NCI-H2171 treated with DMSO at 0.1 percent for 48 hours (cell line): ENCODE results near the gene HTR1D.
"Not testable (repeated sequence)": the region's sequence is repeated elsewhere in the genome, so short reads cannot be mapped to it uniquely, and the experiment has no call there.

Source experiments
- DNase-seq: peaks from one replicate; lab custom pipeline; 2025; lab: John Stamatoyannopoulos, UW

HTR1D gene

DNA sequence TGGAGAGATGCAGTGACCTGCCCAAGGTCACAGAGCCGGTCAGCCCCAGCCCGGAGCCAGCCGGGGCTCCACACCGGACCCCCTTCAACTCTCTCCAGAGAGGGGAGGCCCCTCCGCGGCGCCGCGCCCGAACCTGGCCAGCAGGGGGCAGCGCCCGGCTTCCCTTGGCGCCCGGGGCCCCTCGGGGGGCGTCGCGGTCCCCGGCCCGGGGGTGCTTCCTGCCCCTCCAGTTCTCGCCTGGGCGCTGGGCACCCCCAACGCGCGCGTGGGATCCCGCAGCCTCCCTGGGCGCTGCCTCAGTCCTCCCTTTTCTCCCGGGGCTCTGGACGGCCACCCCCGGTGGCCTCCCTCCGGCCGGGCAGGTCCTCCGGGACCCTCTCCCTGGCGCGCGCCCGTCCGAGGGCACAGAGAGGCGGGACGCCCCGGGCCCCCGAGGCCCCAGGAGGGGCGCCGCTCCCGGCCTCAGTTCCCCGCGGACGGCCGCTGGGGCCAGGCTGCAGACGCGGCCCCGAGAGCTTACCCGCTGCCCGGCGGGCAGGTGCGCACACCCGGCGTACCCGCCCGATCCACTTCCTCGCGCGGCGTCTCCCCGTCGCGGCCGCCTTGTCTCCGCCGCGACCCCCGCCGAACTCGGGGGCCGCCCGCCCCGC is 406 bp downstream of the HTR1D start:
- no peak for DNase-seq

DNA sequence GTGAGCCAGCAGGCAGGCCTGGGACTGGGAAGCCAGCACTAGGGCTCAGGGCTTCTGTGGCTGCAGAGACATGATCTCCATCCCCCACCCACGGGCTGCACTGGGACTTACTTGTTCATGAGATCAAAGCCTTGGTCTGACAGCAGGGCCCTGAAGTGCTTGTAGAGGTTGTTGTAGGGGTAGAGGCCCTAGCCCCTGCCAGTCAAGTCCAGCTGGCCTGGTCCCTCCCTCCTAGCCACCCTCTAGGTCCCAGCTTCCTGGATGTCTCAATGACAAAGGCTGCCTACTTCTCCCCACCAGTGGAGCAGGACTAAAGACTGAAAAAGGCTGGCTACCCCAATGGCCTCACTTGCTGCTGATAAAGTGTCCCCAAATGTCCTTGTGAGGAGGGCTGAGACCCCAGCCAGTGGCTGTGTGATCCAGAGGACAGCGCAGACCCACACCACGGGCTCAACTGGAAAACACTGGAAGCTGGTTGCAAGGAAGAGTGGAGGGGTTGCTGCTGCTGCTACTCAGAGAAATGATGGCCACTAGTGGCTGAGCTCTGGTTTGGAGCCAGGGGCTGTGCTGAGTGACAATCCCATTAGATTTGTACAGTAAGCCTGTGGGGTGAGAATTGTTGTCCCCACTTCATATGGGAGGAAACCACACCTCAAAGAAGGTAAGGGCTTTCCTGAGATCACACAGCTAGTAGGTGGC is 1.4 kb downstream of the HTR1D start:
- DNase-seq = no peak

DNA sequence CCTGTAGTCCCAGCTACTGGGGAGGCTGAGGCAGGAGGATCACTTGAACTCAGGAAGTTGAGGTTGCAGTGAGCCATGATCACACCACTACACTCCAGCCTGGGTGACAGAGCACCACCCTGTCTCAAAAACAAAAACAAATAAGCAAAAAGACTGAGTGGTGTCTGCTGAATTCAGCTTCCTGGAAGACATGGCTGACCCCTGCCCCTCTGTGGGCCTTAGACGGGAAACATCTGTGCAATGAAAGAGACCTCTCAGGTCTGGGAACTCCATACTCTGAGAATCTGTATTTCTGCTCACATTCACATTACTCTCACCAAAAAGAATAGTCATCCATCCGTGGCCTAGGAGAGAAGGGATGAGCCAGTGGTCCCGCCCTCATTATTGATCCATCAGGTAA is 2.0 kb downstream of the HTR1D start:
- no peak for DNase-seq

DNA sequence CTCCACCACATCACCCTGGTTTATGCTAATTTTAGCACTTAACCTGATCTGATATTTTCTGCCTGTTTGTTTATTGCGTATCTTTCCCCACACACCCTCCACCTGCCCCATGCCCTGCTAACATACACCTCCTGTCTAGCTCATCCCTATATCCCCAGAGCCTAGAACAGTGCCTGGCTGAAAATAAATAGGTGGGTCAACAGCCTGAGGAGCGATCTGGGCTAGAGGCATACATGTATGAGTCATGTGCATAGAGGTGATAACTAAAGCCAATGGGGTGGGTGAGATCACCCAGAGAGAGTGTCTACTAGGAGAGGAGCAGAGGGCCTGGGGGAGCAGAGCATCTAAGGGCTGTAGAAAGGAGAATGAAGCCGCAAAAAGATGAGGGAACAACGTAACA is 2.7 kb downstream of the HTR1D start:
- DNase-seq = no peak

DNA sequence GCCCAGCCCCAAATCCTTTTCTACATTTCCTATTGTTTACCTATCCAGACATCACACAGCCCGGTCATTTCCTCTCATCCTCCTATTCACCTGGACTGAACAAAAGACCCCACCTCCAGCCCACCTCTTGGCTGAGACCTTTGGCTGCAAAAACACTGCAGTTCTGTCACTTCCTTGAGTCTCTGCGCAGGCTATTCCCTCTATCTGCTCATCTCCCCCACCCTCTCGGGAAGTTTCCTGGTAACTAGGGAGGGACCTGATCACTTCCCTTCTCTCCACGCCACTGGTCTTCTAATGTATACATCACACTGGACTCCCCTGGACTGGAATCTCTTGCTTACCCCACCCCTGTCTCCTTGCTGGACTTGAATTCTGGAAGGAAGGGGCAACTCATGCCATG is 5.3 kb downstream of the HTR1D start:
- no peak for DNase-seq

DNA sequence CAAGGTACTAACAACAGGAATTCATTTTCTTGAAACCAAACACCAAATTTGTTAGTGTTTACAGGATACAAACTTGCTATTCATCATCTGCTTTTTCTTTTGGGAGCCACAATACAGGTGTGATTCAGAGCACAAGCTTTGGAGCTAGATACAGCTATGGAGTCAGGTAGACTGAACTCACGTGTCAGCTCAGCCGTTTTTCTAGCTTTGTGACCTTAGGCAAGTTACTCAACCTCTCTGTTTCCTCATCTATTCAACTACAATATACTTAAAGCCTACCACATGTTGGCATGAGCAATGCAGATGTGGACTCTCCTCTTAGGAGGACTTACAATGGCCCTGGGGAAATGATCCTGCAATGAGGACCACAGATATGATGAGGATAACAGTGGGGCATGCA is 6.3 kb downstream of the HTR1D start:
- no peak for DNase-seq

DNA sequence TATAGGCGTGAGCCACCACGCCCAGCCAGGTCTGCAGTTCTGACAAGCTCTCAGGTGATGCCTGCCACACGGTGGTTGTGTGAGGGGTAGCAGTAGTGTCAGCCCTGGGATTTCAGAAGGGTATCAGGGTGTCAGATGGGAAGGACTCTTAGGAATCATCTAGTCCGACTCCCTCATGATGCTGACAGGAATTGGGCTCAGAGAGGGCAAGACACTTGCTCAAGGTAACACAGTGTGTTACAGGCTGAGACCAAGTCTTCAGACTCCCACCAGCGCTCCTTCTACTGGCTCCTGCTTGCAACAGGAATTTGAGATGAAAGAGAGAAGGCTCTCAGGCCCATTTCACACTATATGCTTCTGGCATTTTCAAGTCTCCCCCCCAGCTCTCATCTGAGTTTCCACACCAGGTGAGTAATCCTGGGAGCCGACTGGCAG is 6.9 kb downstream of the HTR1D start:
- peak; percentile 51 for DNase-seq

DNA sequence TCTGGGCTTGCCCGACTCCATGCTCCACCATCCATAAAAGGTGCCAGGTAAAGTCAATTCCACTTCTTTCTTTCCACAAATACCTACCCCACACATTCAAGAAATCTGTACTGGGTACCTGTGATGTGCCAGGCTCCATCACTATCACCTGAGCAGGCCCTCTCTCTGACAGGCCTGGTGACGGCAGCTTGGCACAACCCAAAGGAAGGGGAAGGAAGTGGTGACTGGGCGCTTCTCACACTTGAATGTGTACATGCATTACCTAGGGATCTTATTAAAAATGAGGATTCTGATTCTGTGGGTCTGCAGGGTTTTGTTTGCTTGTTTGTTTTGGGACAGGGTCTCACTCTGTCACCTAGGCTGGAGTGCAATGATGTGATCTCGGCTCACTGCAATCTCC is 7.5 kb downstream of the HTR1D start:
- no peak for DNase-seq

DNA sequence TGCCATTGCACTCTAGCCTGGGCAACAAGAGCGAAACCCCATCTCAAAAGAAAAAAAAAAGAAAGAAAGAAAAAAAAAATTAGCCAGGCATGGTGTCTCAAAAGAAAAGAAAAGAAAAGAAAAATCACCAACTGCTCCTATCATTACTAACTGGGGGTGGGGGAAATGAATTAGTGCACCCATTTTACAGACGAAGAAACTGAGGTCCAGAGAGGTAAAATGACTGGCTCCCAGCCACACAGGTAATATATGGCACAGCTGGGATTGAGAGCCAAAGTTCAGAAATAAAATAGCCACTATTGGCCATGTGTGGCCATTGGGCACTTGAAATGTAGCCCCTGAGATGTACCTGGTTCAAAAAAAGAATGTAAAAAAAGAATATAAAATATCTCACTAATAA is 8.8 kb downstream of the HTR1D start:
- no peak for DNase-seq

DNA sequence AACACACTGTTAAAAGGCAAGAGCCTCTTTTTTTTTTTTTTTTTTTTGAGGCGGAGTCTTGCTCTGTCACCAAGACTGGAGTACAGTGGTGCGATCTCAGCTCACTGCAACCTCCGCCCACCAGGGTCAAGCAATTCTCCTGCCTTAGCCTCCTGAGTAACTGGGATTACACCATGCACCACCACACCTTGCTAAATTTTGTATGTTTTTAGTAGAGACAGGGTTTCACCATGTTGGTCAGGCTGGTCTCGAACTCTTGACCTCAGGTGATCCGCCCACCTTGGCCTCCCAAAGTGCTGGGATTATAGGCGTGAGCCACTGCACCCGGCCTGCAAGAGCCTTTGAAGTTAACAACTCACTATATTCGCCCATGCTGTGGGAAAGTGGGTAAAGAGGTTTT is 9.6 kb downstream of the HTR1D start:
- DNase-seq = not testable (repeated sequence)

DNA sequence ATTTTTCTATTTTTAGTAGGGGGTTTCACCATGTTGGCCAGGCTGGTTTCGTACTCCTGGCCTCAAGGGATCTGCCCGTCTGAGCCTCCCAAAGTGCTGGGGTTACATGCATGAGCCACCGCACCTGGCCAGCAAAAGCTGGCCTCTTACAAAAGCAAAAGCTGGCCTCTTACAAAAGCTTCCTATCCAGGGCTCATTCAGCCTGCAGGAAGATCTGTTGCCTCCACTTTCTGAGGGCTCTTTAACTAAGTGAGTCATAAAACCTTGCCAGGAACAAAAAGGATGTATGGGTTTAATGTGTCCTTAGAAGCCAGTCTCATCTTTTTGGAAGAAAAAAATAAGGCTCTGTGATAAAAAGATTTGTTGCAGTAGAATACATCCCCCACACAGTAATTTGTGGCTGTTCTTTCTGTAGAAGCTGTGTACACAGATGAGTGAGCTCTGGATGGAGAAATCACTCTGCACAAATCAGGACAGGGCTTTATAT is 15.0 kb downstream of the HTR1D start:
- DNase-seq = no peak

DNA sequence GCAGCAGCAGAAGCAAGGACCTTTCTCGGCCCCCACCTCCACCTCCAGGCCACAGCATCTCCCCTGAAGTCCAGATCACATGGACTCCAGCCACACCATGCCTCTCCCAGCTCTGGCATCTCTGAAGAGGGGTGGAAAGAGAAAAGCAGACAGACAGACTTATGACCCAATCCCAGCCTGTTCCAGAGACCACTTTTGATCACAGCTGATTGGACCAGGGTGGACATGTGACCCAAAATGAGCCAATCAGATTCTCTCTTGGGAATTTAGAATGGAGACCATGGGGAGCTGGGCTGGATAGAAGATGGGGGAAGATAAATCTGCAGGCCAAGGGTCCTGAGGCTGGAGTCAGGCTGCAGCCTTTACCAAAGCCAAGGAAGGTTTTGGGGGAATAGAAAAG is 16.4 kb downstream of the HTR1D start:
- DNase-seq = no peak

DNA sequence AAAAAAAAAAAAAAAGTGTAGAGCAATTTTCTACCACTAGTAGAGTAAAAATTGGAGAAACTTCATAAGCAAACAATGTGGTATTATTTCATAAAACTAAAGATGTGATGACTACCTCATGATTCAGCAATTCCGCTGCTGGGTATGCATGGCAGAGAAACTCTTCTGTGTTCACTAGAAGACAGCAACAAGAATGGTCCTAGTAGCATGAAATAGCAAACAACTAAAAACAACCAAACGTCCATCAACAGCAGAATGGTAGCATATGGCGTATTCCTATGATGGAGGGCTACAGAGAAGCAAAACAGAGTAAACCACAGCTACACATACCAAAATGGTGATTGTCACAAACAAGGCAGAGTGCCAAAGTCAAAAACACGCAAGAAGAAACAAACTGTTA is 18.9 kb downstream of the HTR1D start:
- no peak for DNase-seq

DNA sequence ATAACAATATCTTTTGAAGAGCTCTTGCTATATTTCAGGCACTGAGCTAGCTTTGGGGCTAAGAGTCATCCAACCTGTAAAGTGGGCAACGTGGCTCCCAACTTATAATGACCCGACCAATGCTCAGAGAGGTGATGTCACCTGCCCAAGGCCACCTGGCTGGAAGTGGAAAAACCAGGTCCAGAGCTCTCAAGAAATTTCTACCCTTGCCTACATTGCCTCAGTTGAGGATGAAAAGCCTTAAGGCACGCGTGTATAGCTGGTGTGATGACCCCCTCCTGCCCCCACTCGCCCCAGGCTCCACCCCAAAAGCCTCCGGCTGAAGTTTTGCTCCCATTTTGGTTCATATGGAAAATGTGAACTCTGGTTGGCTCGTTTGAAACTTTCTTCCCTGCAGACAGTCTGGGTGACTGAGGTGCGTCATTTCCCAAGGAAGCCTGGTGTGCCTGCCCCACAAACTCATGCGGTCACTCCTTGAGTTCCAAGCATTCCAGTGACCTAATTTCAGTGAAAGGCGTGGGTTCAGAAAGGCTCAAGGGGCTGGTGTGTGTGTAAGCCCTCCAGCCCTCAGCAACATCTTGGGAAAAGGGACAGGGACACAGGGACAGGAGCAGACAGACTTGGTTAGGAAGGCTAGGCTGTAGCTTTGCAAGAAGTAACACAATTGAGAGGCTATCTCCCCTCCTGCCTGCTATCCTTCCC is 20.5 kb downstream of the HTR1D start:
- DNase-seq = no peak

DNA sequence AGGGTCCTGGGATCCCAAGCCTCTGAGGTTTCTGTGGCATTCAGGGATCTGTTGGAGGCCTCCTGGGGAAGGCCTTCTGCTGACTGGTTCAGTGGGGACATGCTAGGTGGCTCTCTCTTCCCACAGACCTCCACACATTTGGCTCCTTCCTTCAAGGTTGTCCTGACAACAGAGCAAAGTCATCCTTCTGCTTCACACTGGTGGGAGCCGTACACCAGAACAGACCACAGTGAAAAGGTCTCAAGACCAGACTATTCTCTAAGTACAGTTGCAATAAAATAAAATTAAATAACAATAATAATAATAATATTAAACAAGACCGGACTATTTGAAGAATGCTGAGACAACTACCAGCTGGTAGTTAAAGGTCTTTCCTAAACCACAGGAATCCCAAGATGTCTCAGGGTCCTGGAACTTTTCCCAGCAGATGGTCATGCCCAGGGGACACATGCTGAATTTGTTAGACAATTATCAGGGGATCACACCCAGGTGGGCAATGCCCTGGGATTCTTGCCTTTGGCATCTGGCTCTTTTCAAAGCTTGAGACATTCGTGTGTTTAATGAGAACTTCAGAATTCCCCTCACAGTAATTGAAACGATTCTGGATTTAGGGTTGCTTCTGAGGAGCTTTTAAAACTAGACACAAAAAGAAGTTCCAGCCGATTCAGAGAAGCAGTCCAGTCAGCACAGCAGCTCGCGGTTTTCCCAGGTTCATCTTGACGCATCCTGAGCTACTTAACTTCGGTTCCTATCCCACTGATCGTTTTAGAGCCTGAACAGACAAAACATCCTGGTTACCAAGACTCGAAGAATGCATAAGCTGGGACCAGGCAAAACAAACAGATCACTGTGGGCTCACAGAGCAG is 22.9 kb downstream of the HTR1D start:
- DNase-seq = peak; percentile 56

DNA sequence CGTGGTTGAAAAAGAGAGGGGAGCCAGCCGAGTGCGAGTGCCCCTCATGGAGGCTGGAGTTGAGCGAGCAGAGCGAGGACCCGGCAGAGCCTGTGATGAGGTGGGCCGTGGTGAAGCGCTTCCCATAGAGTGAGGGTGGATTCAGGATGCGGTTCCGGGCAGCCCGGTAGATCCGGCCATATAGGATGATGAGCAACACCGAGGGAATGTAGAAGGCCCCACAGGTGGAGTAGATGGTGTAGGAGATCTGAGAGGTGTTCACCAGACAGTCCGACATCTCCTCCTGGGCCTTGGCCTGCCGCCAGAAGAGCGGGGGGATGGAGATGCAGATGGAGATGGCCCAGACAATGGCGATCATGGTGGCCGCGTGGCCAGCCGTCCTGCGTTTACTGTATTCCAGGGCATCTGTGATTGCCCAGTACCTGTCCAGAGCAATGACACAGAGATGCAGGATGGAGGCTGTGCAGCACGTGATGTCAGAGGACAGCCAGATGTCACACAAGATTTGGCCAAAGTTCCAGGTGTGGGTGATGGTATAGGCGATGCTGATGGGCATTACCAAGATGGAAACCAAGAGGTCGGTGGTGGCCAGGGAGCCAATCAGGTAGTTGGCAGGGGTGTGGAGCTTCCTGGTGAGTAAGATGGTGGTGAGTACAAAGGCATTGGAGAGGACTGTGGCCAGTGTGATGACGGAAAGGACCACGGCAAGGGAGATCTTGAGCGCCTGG is 23.7 kb downstream of the HTR1D start:
- DNase-seq = no peak

DNA sequence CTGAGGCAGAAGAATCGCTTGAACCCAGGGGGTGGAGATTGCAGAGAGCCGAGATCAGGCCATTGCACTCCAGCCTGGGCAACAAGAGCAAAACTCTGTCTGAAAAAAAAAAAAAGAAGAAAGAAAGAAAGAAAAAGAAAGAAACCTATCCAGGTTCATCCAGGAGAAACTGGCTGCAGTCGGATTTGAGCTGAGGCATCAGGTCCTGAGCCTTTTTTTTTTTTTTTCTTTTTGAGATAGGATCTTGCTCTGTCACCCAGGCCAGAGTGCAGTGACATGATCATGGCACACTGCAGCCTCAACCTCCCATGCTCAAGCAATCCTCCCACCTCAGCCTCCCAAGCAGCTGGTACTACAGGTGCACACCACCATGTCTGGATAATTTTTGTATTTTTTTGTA is 26.1 kb downstream of the HTR1D start:
- DNase-seq = no peak

DNA sequence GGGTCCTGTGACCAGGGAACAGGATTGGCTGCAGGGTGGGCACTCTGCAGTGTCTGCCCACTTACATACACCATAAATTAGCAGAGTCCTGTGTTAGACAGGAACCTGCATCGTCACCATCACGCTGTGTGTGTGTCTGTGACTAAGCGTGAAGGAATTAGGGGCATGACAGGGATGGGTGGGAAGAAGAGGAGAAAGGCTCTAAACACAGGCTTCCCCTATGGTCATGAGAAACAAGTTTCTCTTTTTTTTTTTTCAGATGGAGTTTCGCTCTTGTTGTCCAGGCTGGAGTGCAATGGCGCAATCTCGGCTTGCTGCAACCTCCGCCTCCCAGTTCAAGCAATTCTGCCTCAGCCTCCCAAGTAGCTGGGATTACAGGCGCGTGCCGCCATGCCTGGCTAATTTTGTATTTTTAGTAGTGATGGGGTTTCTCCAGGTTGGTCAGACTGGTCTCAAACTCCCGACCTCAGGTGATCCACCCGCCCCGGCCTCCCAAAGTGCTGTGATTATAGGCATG is 28.3 kb downstream of the HTR1D start:
- not testable (repeated sequence) for DNase-seq

DNA sequence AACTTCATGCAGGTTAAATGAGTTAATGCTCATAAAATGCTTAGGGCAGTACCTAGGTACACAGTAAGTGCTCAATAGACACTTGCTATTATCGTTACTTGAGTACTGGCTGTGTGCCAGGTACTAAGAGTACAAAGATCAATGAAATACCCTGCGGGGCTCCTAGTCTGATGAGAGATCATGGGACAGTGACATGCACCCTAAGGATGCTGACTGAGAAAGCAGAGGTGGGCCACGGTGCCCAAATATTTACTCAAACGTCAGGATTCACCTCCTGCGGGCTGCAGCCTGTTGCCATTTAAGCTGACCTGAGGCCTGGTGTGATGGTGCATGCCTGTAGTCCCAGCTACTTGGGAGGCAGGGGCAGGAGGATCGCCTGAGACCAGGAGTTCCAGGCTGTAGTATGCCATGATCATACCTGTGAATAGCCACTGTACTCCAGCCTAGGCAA is 28.8 kb downstream of the HTR1D start:
- DNase-seq = no peak

DNA sequence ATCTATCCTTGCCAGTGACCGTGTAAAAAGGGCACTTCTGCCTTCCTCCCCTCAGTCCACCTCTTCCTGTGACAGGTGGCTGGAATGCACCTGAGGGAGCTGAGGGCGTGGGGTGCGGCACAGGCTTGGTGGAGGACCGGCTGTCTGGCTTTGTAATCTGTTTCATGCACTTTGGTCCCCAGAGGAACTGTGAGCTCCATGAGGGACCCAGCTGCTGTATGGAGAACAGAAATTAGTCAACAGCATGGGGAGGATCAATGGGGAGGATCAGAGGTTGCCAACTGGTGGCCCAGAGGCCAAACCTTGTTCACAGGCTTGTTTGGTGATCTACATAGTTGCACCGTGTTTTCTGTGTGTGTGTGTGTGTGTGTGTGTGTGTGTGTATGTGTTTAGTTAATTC is 29.7 kb downstream of the HTR1D start:
- DNase-seq = peak; percentile 87

DNA sequence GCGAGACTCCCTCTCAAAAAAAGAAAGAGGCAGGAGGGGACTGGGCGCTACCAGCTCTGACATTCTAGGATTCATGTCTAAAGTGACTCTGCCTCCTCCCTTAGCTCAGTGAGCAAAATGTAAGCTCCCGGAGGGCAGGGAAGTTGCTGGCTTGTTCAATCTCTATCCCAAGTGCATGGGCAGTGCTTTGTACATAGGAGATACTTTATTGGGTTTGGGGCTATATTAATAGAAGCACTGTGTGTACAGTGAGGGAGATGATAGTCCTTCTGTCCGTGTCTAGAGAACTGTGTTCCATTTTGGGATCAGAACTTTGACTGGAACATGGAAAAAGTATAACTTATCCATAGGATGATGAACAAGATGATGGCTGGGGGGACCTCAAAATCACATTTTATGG is 31.9 kb downstream of the HTR1D start:
- DNase-seq = no peak
